Measurements from ENCODE around the gene EGR2.

The EGR2 gene

DNA sequence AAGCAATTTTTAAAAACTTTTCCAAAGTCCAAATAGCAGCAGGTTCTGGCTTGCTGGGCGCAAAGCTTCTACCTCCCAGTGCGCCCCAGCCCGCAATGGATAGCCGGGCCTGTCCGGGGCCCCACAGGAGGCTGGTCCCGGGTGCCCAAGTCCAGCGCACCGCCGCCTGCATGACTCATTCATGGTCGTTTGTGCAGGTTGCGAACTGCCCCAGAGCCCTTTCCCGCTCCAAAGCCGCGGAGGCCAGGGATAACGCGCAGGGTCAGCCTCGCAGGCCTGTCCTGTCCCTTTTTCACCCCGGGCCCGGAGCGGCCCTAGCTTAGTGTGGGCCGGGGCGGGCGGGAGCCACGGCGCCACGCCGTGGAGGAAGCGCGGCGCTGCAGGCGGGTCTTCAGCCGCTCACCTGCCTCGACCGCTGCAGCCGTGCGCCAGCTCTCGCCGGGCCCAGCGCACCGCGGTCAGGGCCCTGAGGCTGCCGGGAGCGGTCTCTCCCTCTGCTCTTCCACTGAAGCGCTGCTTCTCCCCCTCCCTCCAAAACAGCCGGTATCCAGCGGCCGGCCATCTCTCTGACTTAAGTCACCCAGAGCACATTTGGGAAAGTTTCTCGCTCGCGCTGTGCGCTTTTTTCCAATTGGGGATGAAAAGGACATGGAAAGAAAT lies 1.7 kb upstream of the EGR2 start:
- no peak for FAIRE-seq

DNA sequence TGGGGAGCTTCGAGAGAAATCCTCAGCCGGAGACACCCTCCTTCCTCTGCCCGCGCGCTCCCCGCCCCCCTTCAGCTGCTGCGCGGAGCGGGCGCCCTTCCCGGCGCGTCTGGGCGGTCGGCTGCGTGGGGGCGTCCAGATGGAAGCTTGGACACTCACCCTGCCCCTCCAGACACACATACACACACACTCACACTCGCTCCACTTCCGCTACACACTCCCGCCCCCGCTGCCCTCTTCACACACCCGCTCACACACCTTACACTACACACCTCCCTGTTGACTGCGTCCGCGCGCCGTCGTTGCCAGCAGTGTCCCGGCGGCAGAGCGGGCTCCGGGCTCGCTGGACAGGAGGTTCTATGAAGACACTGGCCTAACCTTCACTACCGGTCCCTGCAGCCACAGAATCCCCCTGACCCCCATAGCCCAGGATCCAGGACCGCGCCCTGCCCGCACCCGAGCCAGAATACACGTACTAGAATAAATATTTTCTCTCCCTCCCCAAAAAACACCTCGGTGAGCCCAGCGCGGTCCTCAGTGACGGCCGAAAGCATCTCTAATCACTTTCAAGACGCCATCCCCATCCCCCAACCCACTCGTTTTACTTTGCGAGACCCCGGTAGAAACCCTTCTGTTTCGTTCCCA lies 1.1 kb upstream of the EGR2 start:
- no peak for FAIRE-seq

DNA sequence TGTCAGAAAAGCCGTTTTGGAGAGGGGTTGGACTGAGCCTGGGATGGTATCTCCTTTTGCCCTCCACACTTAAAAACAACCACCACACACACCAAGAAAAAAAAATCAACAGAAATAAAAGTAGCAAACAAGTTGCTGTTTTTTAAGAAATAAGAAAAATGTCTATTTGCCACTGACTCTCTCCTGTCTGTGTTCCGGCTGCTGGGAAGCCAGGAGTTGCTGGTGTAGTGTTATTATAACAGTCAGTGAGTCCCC lies 163 bp downstream of the EGR2 start:
- no peak for FAIRE-seq

DNA sequence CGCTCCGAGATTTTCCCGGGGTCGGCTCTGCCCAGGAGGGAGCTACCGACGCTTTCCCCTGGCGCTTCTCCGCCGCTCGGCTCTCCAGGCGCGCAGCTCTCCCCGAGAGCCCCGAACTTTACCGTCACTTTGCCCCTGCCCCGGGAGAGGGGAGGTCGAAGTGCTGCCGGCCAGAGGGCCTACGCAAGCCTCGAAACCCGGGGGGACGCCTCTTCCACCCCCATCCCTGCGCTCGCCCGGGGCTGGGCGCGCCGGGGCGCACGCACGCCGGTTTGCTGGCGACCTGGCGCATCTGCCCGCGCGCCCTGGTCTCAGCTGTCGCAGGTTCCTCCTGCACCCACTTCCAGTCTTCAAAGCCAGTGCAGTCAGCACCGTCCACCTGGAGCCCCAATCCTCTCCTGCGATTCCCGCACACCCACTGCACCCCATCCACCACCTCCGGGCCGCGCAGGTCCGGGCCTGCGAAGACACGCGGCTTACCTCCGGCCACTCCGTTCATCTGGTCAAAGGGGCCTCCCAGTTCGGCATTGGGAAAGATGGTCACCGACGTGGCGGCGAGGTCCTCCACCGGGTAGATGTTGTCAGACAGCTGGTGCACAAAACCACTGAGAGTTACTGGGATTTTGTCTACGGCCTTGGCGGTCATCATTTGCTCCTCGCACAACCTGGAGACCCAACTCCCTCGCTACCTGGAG lies 638 bp downstream of the EGR2 start:
- FAIRE-seq: no peak

DNA sequence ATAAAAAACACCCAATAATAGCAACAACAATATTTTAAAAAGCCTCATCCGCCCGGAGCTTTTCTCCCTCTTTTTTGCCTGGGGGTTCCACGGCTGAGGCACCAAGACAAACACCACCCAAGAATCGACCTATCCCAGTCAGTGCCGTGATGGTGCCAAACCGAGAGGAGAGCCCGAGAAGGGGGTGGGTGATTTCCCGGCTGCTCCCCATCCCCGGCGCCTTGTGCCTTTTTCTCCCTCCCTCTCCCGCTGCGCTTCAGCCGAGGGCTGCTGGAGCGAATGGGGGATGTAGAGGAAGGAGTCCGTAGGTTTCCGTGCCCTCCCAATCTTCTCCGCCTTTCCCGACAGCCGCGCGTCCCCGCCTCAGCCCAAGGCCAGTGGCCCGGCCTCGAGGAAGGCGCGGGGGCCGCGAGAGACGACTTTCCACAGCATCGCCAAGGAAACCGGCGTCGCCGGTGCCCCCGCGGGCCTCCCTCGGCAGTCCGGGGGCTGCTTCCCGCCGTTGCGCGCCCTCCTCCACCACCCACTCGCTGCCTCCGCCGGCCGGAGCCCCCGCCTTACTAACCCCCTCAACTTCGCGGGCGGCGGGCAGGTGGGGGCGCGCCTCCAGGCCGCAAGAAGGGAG lies 1.3 kb downstream of the EGR2 start:
- FAIRE-seq: no peak

DNA sequence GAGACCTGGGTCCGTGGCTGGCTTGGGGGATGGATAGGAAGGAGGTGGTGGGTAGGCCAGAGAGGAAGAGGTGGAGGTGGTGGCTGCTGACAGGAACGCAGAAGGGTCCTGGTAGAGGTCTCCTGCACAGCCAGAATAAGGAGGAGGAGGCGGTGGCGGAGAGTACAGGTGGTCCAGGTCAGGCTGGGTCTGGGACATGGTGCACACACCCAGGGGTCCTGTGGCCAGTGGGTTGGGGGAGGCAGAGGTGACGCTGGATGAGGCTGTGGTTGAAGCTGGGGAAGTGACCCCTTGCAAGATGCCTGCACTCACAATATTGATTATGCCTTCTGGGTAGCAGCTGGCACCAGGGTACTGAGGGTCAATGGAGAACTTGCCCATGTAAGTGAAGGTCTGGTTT lies 2.2 kb downstream of the EGR2 start:
- no peak for FAIRE-seq

DNA sequence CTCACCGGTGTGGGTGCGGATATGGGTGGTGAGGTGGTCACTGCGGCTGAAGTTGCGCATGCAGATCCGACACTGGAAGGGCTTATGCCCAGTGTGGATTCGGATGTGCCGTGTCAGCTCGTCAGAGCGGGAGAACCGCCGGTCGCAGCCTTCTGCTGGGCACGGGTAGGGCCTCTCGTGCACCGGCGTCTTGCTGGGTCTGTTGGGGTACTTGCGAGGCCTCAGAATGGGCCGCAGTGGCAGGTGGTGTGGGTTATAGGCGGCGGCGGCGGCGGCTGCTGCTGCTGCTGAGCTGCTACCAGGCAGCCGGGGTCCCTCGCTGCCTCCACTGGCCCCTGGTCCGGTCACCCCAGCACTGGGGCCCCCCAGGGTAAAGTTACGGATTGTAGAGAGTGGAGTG lies 2.7 kb downstream of the EGR2 start:
- no peak for FAIRE-seq

DNA sequence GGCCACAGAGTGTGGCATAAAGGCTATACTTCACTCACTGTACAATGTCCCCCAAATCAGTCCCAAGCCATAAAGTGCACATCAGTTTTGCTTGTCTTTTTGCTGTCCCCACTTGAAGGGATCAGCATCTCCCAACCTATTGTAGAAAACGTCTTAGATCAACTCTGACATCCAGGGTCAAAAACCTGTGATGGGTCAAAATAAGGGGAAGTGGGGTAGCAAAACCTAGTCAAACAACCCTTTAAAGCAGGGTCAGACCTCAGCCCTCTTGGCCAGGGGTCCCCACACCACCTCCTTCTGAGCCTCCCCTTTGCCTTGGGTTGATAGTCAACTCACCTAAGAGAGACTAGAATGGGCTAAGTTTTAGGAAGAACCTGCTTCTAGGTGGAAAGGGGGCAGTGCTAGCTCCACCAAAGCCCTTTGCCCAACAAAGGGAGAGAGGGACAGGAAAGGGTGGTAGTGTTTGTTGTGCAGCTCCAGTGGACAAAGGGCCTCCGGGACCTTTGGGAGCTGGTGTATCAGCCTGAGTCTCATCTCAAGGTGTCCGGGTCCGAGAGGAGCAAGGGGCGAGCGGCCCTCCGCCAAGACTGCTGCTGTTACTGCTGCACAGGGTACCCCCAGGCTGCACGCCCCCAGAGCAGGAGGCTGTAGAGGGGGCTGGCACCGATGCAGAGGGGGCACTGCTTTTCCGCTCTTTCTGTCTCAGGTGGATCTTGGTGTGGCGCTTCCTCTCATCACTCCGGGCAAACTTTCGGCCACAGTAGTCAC lies 3.3 kb downstream of the EGR2 start:
- no peak for FAIRE-seq

DNA sequence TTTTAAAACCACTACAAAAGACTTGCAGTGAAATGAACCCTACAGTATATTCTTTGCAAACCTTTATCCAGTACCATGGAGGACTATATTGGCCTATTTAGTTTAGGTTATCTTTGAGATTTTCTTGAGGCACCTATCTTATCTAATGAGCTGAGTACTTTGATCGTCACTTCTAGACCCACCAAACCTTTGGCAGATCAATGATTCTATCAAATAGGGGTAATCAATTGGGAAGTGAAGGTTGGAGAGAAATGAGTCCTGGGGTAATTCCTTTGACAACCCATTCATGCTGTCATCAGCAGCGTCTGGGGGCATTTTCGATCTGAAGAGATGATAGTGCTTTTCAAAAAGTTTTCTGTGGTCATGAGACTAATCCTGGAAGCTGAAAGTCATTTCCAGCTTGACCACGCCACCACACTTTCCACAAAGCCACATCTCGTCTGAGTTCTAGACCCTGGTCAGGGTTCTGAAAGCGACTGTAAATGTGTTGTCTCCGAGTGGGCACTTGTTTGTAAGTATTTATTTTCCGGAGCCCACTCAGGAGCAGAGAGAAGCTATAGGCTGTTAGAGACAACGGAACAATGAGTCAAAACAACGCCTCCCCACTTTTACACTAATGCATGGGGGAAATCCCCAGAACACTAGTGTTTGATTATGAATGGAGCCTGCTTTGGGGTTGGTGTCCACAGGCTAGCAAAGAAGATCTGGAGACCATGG lies 4.8 kb downstream of the EGR2 start:
- no peak for FAIRE-seq

DNA sequence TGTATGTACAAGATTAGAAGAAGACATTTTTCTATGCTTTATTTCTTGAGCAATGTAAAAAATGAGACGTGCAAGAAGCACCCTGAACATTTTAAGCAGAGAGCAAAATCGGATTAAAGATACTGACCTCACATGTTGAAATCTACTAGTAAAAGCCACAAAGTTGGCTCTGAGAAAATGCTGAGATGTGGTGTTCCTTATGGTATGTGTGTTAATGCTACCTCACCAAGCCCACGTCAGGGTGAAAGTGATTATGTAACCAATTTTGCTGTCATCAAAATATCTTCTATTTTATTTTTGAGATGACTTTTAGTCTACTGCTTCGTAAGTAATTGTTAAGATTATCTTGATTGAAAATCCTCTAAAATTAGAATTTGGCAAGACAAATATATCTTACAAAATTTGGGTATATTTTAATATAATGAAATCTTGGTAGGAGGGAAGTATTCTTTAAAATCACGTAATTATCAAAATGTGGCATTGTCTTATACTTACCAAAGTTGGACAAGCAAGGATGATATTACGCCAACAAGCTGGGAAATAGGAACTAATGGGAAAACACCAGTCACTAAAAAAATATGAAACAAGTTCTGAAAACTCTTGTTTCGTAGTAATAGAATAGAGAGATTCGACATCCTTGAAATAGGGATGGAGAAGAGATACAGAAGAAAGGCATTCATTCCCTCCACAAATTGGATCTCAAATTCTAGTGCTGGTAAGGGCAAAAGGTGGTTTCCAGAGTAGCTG lies 5.8 kb downstream of the EGR2 start:
- no peak for FAIRE-seq

DNA sequence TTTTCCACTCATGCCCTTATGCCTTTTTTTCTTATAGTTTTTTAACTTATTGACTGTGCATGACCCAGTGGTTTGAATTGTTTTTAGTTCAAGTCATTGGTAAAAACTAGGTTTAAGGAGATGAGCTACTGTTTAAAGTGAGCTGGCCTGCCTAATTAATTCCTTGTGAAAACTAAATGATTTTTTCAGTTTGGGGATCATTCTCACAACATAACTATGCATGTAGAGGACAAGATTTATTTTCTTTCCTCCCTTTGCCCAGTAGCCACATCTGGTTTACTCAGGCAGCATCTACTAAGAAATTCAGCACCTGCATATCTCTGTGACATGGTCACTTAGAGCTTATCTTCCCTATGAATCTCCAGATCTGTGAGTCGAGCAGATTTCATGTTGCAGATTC lies 9.9 kb downstream of the EGR2 start:
- no peak for FAIRE-seq

DNA sequence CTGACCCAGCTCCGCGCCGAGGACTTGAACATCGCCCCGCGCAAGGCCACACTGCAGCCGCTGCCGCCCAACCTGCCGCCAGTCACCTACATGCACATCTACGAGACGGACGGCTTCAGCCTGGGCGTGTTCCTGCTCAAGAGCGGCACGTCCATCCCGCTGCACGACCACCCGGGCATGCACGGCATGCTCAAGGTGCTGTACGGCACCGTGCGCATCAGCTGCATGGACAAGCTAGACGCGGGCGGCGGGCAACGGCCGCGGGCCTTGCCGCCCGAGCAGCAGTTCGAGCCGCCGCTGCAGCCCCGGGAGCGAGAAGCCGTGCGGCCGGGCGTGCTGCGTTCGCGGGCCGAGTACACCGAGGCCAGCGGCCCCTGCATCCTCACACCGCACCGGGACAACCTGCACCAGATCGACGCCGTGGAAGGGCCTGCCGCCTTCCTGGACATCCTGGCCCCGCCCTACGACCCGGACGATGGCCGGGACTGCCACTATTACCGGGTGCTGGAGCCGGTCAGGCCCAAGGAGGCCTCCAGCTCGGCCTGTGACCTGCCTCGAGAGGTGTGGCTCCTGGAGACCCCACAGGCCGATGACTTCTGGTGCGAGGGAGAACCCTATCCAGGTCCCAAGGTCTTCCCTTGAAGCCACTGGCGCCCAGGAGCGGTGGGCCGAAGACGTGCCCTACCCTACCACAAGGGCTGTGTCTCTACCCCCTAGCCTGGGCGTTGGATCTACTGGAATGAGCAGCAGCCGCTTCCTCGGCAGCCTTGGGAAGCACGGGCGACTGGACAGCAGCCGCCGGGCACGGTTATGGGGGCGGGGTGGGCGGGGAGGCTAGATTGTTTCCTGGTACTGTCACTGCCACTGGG lies 10.7 kb downstream of the EGR2 start:
- no peak for FAIRE-seq

DNA sequence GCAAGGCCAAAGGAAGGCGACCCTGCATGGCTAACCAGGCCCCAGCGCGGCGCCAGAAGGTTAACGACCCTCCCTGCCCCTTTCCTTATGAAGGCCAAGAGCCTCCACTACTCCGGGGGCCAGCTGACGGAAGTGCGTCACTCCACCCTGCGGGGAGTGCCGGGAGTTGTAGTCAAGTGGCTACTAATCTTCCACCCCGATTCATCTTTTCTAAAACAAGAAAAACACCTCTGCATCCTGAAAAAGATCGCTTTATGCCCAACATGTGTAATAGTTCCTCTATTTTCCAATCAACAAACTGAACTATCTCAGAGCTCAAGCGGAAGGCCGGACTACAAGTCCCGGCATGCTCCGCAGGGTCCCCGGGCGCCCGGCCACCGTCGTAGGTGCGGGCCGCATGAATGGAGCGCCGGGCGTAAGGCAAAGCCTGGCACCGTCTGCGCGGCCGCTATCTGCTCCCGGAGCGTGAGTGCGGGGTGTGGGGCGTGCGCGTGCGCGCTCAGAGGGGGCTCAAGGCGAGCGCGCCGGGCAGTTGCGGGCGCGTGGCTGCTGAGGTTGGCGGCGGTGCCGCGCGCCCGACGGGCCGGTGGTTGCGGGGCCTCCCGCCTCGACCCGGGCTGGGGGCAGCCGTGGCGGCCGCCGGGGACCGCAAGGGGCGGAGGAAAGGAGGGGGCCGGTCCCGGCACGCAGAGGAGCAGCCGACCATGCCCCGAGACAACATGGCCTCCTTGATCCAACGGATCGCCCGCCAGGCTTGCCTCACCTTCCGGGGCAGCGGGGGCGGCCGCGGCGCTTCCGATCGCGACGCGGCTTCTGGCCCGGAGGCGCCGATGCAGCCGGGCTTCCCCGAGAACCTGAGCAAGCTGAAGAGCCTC lies 11.6 kb downstream of the EGR2 start, which contains the start of gene ADO:
Gene ADO (plus strand): TSS at position 365 of the 875 bp plus-strand sequence. CDS start 340 bp downstream, at position 705.
- no peak for FAIRE-seq

DNA sequence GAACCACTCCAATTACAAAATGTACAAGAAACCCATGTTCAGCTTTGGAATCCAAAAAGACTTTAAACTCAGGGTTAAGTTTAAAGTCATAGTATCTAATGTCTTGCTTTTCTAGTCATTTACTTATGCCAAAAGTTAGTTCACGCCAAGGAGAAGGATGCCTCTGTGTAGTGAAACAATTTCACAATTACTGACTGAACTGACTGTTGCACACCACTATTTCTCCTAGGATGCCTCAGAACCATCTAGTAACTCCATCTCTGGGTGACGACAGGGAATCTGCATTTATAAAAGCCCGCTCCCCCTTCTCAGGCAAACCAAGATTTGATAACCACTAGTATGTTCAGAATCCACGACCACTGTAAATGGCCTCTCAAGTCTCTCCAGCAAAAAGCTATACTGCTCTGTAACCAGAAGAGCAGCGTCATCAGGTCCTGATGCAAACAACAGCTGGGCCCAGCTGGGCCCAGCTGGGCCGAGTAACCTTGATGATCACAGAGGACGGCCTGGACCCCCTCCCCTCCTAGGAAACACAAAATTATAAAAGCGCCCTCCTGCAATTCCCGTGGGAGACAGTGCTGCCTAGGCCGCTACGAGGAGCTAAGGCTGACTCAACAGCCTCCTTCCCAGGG lies 12.3 kb downstream of the EGR2 start:
- no peak for FAIRE-seq

DNA sequence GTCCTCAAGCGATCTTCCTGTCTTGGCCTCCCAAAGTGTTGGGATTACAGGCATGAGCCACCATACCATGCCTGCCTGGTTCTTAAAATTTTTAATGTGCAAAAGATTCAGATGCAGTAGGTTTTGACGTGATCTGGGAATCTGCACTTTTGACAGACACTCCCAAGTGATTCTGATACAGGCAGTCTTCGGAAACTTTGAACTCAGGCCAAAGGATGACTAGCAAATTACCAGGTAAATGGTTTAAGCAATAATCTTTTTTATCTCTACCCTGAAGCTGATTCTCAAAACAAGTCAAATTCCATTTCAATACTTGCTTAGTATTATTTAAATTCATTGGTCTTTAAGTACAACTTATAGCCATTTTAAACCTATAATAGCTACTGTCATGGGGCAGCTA lies 14.3 kb downstream of the EGR2 start:
- no peak for FAIRE-seq

DNA sequence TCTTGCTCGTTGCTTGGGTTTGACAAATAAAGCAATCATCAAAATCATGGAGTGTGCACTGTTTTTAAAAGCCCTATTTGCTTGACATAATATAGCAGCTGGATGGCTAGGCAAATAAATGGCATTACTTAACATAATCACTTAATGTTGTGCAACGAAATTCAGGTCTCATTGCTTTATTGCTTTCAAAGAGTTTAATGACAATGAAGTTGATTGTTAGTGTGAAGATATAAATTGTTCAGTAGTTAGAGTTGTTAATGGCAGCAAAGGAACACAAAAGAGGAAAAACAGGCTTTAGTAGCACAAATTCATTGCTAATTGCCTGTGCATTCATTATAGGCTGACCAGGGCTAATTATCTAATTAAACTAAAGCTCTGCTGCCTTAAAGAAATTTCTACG lies 19.3 kb downstream of the EGR2 start:
- FAIRE-seq: no peak

DNA sequence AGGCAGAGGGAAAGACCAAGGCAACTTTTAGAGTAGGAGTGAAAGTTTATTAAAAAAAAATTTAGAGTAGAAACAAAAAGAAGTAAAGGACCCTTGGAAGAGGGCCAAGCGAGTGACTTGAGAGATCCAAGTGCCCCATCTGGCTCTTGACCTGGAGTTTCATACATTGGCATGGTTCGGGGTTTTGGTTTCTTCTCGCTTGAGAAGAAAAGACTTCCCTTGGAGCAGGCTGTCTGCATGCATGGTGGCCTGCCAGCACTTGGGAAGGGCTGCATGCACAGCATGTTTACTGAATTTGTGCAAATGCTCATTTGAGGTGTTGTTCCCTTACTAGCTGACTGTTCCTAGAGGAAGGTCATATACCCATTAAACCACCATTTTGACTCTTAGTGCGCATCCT lies 20.4 kb downstream of the EGR2 start:
- no peak for FAIRE-seq

DNA sequence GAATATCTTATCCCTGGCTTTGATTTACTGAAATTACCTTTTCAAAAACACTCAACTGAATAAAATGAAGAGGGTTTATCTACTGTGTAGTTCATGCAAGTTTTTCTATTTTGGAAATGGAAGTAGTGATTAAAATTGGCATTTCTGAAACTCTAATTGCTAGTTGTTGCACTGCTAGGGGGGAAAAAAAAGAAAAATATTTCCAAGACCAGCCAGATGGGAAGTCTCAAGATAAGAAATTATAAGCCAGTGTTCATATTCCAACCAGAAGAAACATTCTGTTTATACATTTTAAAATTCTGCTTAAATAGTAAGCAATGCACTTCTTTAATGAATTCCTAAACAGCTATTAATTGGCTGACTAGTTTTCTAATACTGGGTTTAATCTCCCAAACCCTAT lies 21.1 kb downstream of the EGR2 start:
- no peak for FAIRE-seq

DNA sequence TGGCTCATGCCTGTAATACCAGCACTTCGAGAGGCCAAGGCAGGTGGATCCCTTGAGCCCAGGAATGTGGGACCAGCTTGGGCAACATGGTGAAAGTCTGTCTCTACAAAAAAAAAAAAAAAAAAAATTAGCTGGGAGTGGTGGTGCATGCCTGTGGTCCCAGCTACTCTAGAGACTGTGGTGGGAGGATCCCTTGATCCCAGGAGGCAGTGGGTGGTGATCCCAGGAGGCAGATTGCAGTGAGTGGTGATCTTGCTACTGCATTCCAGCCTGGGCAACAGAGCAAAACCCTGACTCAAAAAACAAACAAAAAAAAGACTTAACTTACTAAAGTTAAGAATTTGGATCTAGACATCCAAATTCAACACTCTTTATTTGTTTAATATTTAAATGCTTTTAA lies 21.9 kb downstream of the EGR2 start:
- no peak for FAIRE-seq

Data from TTC549 (cell line).